Dermis microvascular lymphatic vessel endothelial cell (primary cell): ENCODE measurements around the gene KLF15. TPM values are rescaled to one million over a fixed set of nuclear protein-coding genes. Genes with fewer than 3 reads are reported as not detected.
A peak's percentile ranks its signal among the peaks of the same experiment; 100 is the strongest.

ENCODE experiments used
- DNase-seq, 2 donors: peaks; one replicate each; pipeline versions ENCODE4 v3.0.0 to v3.0.0-alpha.2; 2010; ENCODE audit warnings: low read depth in 2 of 2
- total RNA-seq: library from RNA; depleted of rRNA; stranded (reverse); fragments of >200 nt; gene quantifications from 2 replicates; pipeline ENCODE4 v1.2.1, GENCODE V29; 2014

Gene KLF15
- 1.7 and 5.8 TPM in 2 replicates for total RNA-seq

GRCh38 chr3:126357295-126358037, at the start of gene KLF15:
Gene KLF15 (minus strand): TSS chr3:126357408. CDS start chr3:126352922, 4,486 bp downstream.
- DNase-seq: peak; percentile 66 to 90

- DNase-seq: no peak
Observed at GRCh38 chr3:126406389-126407296, 49.4 kb upstream of the KLF15 start.

GRCh38 chr3:126402666-126403302, 45.6 kb upstream of the KLF15 start:
- no peak for DNase-seq

- no peak for DNase-seq
Observed at GRCh38 chr3:126402178-126402577, 45.0 kb upstream of the KLF15 start.

GRCh38 chr3:126401611-126402160, 44.5 kb upstream of the KLF15 start:
- DNase-seq: no peak

GRCh38 chr3:126399756-126400155, 42.5 kb upstream of the KLF15 start:
- DNase-seq: no peak

GRCh38 chr3:126399351-126399735, 42.1 kb upstream of the KLF15 start:
- no peak for DNase-seq

- DNase-seq: no peak
Observed at GRCh38 chr3:126398423-126399350, 41.5 kb upstream of the KLF15 start.

- no peak for DNase-seq
Observed at GRCh38 chr3:126397610-126398422, 40.6 kb upstream of the KLF15 start.

- no peak for DNase-seq
Observed at GRCh38 chr3:126396536-126396935, 39.3 kb upstream of the KLF15 start.

- no peak for DNase-seq
Observed at GRCh38 chr3:126395846-126396513, 38.8 kb upstream of the KLF15 start.

- DNase-seq: no peak
Observed at GRCh38 chr3:126394977-126395321, 37.7 kb upstream of the KLF15 start.

- peak in 1 of 2 donors; percentile 20 for DNase-seq
Observed at GRCh38 chr3:126394179-126394976, 37.2 kb upstream of the KLF15 start, which contains the start of gene CFAP100. Gene CFAP100 (plus strand): TSS chr3:126394909. CDS start chr3:126396001, 1,092 bp downstream.

- no peak for DNase-seq
Observed at GRCh38 chr3:126393563-126393962, 36.4 kb upstream of the KLF15 start.

- no peak for DNase-seq
Observed at GRCh38 chr3:126392246-126392645, 35.0 kb upstream of the KLF15 start.

GRCh38 chr3:126391631-126392030, 34.4 kb upstream of the KLF15 start:
- no peak for DNase-seq

- no peak for DNase-seq
Observed at GRCh38 chr3:126390751-126391150, 33.5 kb upstream of the KLF15 start.

GRCh38 chr3:126390201-126390600, 33.0 kb upstream of the KLF15 start:
- DNase-seq: no peak
